Middle frontal gyrus (tissue), 1 donor: ENCODE data around the gene PPM1N.
"Not testable (repeated sequence)": the region's sequence is repeated elsewhere in the genome, so short reads cannot be mapped to it uniquely, and the experiment has no call there.

Experiments used
- DNase-seq: peaks from one replicate; pipeline ENCODE4 v3.0.0-alpha.2; 2015; ENCODE audit warnings: low spot score; ENCODE audit errors: extremely low spot score

PPM1N gene

DNA sequence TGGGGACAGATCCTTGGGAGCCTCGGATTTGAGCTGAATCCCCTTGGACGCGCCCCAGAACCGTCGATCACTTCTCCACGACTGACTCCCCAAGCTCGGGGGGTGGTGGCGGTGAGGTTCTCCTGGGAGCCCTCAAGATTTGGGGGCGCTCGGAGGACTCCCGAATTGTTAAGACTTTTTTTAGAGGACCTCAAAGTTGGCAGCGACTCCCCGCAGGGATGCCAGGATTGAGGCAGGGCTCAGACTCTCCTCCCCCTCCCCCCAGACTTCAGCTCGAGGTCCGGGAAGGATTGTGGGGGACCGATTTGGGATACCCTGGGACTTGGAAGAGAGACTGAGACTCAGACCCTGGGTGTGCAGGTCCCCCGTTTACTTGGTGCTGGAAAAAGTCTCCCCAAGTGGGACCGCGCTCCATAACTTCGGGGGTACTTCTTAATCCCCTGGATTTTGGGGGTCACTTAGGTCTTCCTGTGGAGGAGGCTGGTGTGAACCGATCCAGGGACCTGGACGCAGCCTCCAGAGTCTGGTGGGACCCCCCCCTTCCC, 9.7 kb downstream of the PPM1N start:
- DNase-seq: no peak

DNA sequence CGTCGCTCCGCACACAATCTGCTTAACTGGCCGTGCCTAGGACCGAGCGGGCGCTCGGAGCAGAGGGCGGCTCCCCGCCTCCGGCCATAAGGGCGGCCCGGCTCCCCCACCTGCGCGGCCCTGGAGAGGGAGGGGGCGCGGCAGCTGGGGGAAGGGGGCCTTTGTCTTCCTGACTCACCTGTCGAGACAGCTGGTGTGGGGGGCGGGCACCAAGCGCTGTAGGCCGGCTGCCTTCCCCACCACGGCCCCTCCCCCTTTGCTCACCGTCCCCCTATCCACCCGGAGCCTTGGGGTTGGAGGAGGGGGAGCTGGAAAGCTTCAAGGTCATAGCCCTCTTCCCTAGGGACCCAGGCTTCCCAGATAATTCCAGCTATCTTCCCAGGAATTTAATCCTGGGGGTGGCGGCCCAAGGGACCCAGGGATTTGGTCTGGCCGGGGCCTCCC, 10.2 kb downstream of the PPM1N start:
- no peak for DNase-seq

DNA sequence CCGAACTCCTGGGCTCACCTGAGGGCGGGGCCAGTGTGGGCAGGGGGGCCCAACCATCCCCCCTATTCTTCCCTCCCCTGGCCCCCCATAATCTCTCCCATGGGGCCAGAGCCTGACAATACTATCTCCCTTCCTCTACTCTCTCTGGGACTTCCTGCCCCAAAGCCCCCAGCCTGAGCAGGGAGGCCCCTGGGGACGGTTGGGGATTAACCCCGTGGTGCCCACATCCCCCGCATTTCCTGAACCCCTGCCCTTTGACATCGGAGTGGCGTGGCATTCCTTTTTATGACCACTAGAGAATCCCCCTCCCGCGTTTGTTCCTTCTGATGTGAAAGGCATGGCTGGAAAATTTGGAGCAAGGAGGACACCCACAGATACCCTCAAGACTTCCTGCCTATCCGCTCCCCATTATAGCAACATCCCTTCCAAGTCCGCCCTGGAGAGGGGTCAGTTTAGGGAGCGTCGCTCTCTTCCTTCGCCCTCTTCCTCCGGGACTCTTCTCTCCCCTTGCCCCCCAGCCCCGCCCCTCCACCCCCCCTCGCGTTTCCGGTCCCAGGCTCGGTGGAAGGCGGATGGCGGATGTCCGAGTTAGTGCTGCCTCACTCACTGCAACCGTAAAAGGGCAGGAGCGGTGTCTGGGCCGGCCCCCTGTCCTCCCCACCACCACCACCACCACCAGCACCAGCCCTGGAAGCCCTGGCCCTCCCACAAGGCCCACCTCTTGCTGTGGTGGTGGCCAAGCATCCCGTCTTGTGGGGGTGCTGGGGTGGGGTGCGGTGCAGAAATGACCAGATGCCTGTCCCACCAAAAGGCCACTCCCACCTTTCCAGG, 10.8 kb downstream of the PPM1N start:
- DNase-seq: no peak

- DNase-seq: no peak
Measured at GRCh38 chr19:45509692-45510015, 11.4 kb downstream of the PPM1N start.

- not testable (repeated sequence) for DNase-seq
Measured at GRCh38 chr19:45510352-45510751, 12.1 kb downstream of the PPM1N start.

DNA sequence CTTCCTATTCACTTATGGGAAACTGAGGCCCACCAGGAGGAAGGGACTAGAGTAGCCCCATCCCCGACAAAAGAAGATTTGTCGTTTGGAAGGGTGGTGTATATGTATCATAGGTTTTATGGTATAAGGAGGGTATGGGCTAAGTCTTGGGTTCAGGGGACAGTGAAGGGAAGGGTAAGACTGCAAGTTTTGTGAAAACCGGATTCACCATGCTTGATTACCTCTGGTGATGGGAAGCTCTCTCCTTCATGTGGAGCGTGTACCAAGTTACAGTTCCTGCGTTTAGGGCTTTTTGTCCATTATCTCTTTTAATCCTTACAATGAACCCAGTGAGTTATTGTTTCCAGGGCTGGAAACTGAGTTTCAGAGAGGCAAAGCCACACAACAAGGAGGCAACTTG, 12.8 kb downstream of the PPM1N start:
- no peak for DNase-seq

- DNase-seq: no peak
Measured at GRCh38 chr19:45512881-45513483, 14.7 kb downstream of the PPM1N start.

- DNase-seq: no peak
Measured at GRCh38 chr19:45514376-45515051, 16.3 kb downstream of the PPM1N start.

DNA sequence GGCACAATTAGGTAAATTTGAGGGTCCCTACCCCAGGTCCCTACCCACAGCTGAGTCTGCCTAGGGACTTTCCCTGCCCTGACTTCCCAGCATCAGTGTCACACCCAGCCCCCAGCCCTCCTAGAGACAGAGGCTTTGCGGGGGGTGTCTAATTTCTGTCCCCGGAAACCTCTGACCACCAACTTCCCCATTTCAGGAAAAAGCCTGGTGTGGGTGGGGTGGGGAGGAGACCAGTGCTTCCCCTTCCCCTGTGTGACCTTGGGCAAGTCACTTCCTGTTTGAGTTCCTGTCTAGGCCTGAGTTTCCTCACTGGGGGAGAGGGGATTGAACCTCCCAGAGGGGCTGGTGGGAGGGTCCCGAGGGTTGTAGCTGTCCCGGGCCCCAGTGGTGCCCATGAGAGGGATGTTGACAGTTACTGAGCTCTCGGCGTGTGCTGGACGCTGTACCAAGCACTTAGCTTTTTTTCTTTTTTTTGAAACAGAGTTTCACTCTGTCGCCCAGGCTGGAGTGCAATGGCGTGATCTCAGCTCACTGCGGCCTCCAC, 16.9 kb downstream of the PPM1N start:
- DNase-seq: no peak

DNA sequence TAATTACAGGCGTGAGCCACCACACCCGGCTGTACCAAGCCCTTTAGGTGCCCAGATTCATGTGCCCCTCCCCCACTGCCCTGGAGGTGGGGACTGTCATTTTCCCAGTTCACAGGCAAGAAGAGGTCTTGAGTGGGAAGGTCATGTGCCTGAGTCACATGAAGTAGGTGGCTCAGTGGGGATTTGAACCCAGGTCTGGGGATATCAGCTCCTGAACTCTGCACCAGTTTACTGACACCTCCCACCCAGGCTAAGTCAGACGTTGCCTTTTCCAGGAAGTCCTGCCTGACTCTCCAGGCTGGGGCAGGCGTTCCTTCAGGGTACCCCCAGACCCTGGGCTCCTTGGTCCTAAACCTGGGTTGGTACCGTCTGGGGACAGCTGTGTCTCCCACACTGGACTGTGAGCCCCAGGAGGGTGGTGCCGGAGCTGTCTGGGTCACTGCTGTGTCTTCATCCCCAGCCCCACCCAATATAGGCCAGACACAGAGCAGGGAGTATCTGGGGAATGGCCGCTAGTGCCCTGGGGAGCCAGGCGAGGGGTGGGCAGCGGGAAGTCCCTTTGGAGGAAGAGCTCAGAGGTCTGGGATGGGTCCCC, 17.7 kb downstream of the PPM1N start:
- no peak for DNase-seq

GRCh38 chr19:45517238-45517637, 19.0 kb downstream of the PPM1N start:
- DNase-seq: no peak

DNA sequence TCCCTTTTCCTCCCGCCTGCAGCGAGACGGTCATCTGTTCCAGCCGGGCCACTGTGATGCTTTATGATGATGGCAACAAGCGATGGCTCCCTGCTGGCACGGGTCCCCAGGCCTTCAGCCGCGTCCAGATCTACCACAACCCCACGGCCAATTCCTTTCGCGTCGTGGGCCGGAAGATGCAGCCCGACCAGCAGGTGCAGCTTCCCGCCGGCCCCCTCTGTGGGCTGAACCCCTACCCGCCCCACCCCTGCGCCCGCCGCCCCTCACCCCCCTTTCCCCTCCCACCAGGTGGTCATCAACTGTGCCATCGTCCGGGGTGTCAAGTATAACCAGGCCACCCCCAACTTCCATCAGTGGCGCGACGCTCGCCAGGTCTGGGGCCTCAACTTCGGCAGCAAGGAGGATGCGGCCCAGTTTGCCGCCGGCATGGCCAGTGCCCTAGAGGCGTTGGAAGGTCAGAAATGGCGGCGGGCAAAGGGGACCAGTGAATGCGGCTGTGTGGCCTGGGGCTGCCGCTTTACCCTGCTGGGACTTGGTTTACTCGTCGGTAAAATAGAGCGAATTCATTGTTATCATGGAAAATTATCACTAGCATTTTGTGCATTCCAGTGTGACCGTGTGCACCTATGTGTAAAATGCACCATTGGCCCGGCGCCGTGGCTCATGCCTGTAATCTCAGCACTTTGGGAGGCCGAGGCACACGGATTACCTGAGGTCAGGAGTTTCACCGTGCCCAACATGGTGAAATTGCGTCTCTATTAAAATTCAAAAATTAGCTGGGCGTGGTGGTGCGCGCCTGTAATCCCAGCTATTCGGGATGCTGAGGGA, 19.6 kb downstream of the PPM1N start:
- DNase-seq: no peak

GRCh38 chr19:45518469-45518826, 20.2 kb downstream of the PPM1N start:
- DNase-seq: no peak

DNA sequence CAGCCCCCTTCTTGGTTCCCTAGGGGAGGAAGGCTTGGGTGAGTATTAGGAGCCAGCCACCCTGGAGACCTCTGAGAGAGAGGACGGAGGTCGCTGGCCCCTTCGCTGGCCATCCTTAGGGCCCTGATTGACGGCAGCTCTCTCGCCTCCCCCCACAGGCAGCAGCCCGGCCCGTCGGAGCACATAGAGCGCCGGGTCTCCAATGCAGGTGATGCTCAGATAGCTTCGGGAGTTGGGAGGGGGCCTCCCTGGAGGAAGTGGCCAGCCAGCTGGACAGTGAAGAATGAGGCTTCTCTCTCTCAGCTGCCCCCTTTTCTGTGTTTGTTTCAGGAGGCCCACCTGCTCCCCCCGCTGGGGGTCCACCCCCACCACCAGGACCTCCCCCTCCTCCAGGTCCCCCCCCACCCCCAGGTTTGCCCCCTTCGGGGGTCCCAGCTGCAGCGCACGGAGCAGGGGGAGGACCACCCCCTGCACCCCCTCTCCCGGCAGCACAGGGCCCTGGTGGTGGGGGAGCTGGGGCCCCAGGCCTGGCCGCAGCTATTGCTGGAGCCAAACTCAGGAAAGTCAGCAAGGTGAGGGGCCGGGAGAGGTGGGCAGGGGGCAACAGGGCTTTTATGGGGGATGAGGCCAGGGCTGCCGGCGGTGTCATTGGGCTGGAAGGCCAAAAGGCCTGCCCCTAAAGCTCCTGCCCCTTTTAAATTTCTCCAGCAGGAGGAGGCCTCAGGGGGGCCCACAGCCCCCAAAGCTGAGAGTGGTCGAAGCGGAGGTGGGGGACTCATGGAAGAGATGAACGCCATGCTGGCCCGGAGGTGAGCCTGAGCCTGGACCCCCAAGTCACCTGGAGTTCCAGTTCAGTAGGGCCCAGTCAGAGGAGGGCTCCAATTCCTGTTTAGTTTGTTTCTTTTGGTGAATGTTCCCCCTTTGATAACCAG, 24.0 kb downstream of the PPM1N start:
- DNase-seq: no peak

GRCh38 chr19:45523642-45524256, 25.5 kb downstream of the PPM1N start:
- peak; percentile 62 for DNase-seq

- no peak for DNase-seq
Measured at GRCh38 chr19:45524575-45525129, 26.4 kb downstream of the PPM1N start.

GRCh38 chr19:45526143-45526542, 27.9 kb downstream of the PPM1N start:
- DNase-seq: peak; percentile 8

DNA sequence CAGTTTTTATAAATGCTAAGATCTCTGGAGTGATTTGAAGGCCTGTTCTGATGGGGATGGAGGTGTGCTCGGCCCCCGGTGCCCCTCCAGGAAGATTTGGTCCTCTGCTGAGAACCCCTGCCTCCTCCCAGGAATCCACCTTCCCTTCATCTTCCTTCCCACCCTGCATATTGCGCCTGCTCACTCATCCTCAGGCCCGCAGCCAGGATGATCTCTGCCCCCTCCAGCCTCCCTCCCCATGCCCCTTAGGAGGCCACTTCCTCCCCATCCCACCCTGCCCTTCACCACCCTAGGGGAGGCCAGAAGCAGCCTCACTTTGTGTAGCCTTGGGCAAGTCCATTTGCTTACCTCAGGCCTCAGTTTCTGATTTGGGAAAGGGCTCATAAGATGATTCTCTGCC, 28.7 kb downstream of the PPM1N start:
- no peak for DNase-seq

GRCh38 chr19:45527731-45528130, 29.5 kb downstream of the PPM1N start:
- DNase-seq: no peak
